Parathyroid adenoma (tissue), 2 donors: ENCODE results near the gene SEMA3A.

Experiments used
- H2AFZ ChIP-seq: fragments of 300-600 bp; sonication (generic); one replicate; pipeline ENCODE4 v1.7.0; 2017; ENCODE audit warnings: antibody characterized with exemption, mild to moderate bottlenecking
- H3K27ac ChIP-seq: fragments of 300-600 bp; sonication (generic); one replicate; pipeline ENCODE4 v1.7.0; 2017
- H3K27me3 ChIP-seq: fragments of 300-600 bp; sonication (generic); one replicate; pipeline ENCODE4 v1.7.0; 2017; ENCODE audit warnings: low read length; ENCODE audit not compliant: control insufficient read depth, insufficient read depth
- H3K36me3 ChIP-seq: fragments of 300-600 bp; sonication (generic); one replicate; pipeline ENCODE4 v1.7.0; 2017; ENCODE audit warnings: low read length; ENCODE audit not compliant: control insufficient read depth, insufficient read depth
- H3K4me1 ChIP-seq: fragments of 300-600 bp; sonication (generic); one replicate; pipeline ENCODE4 v1.7.0; 2017; ENCODE audit warnings: control low read depth
- H3K4me2 ChIP-seq: fragments of 300-600 bp; sonication (generic); one replicate; pipeline ENCODE4 v1.7.0; 2017; ENCODE audit warnings: low read length
- H3K4me3 ChIP-seq: fragments of 300-600 bp; sonication (generic); one replicate; pipeline ENCODE4 v1.7.0; 2017; ENCODE audit warnings: low read depth, low read length
- H3K79me2 ChIP-seq: fragments of 300-600 bp; sonication (generic); one replicate; pipeline ENCODE4 v1.7.0; 2017; ENCODE audit warnings: control low read depth
- H3K9ac ChIP-seq: fragments of 300-600 bp; sonication (generic); one replicate; pipeline ENCODE4 v1.7.0; 2017; ENCODE audit warnings: mild to moderate bottlenecking
- H3K9me3 ChIP-seq: fragments of 300-600 bp; sonication (generic); one replicate; pipeline ENCODE4 v1.7.0; 2017; ENCODE audit warnings: low read length; ENCODE audit not compliant: control insufficient read depth
- TF ChIP-seq, protein P1 (sequence below): fragments of 300-600 bp; sonication (generic); IDR thresholded peaks from one replicate; pipeline ENCODE4 v1.7.0; 2017; ENCODE audit warnings: antibody characterized with exemption, mild to moderate bottlenecking
- donor health status: primary hyperparathyroidism.

SEMA3A gene

DNA sequence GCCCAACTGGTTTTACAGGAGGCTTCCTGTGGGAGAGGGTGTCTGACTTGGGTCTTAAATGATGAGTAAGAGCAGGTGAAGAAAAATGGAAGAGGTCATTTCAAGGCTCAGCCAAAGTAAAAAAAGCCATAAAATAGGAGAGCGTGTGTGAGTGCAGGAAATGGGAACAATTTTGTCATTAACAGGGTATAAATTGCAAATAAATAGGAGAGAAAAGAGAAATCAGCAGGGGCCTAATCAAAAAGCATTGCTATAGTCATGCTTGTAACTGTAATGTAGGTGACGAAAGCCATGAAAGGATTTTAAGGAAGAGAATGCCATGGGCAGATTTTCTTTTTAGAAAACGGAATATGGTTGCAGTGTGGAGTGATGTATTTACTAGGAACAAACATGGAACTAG, 15.7 kb upstream of the SEMA3A start:
- Histone ChIP-seq H3K4me1 (no peaks in the 10 kb centered on the region), H3K4me2 (no peak overlapping the region), H3K9me3 (no peaks in the 10 kb centered on the region), H3K27ac (no peak overlapping the region), H3K36me3 (no peaks in the 10 kb centered on the region), H3K27me3 (no peaks in the 10 kb centered on the region), H2AFZ (no peak overlapping the region), H3K79me2 (no peaks in the 10 kb centered on the region), H3K4me3 (no peak overlapping the region), H3K9ac (no peak overlapping the region)
- TF ChIP-seq, protein P1, sequence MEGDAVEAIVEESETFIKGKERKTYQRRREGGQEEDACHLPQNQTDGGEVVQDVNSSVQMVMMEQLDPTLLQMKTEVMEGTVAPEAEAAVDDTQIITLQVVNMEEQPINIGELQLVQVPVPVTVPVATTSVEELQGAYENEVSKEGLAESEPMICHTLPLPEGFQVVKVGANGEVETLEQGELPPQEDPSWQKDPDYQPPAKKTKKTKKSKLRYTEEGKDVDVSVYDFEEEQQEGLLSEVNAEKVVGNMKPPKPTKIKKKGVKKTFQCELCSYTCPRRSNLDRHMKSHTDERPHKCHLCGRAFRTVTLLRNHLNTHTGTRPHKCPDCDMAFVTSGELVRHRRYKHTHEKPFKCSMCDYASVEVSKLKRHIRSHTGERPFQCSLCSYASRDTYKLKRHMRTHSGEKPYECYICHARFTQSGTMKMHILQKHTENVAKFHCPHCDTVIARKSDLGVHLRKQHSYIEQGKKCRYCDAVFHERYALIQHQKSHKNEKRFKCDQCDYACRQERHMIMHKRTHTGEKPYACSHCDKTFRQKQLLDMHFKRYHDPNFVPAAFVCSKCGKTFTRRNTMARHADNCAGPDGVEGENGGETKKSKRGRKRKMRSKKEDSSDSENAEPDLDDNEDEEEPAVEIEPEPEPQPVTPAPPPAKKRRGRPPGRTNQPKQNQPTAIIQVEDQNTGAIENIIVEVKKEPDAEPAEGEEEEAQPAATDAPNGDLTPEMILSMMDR = no peak

DNA sequence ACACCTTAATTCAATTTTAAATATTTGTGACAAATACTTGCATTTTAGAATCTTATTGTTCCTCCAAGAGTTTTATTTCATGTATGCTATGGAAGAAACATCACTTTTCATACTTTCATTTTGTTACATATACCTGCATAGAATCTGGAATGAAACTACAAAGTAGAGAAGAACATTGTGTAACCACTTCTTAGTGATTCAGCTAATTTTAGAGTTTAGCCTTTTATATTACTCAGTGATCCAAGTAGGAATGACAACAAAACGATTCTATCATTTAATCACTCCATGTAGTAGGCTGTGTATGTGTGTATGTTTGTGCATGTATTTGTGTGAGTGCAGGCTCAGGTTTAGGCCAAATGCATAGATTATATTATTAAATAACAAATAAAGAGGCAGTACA, 14.4 kb upstream of the SEMA3A start:
- H3K9me3 ChIP-seq = no peaks in the 10 kb centered on the region
- H3K4me2 ChIP-seq = no peak overlapping the region
- no peak overlapping the region for H3K9ac ChIP-seq
- H2AFZ ChIP-seq = no peak overlapping the region
- no peak overlapping the region for H3K4me3 ChIP-seq
- no peaks in the 10 kb centered on the region for H3K79me2 ChIP-seq
- no peaks in the 10 kb centered on the region for H3K4me1 ChIP-seq
- TF ChIP-seq, protein P1 = no peak
- no peak overlapping the region for H3K27ac ChIP-seq
- no peaks in the 10 kb centered on the region for H3K27me3 ChIP-seq
- no peaks in the 10 kb centered on the region for H3K36me3 ChIP-seq

DNA sequence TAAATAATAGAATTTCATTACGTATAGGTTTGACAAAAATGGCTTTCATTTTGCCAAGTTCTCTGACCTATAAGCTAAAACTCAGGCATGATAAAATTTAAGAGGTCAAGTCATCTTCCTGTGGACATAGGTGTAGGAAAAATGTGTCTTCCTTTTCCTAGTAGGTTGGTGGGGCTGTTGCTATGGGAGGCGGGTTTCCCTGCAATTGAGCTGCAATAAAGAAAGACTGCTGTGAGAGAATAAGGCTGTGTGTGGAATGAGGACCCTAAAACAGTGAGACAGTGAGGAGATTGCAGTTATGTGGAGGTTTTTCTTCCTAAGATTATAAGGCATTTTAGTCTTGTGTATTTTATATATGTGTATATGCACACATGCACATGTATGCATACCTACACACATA, 13.0 kb upstream of the SEMA3A start:
- no peaks in the 10 kb centered on the region for H3K27me3 ChIP-seq
- TF ChIP-seq, protein P1 = no peak
- no peak overlapping the region for H3K27ac ChIP-seq
- no peaks in the 10 kb centered on the region for H3K4me1 ChIP-seq
- no peak overlapping the region for H2AFZ ChIP-seq
- H3K9ac ChIP-seq = no peak overlapping the region
- no peaks in the 10 kb centered on the region for H3K9me3 ChIP-seq
- H3K4me2 ChIP-seq = no peak overlapping the region
- no peak overlapping the region for H3K4me3 ChIP-seq
- no peaks in the 10 kb centered on the region for H3K79me2 ChIP-seq
- H3K36me3 ChIP-seq = no peaks in the 10 kb centered on the region

DNA sequence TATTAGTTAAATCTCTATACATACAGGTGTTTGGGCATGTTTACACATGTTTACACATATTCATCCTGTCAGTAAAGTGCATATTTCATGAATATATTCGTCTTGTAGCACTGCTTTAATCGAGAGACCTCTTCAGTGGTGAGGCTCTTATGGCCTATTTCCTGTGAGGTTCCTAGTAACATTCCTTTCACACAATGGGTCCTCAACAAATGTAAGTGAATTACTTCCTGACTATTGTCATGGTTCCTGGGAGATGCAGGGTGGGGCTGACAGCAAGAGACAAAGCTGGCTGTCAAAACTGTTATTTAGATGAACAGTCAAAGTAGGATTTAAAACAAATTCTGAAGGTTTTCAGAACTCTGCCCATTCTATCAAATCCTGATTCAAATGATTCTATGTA, 12.4 kb upstream of the SEMA3A start:
- Histone ChIP-seq H3K27ac (no peak overlapping the region), H3K4me3 (no peak overlapping the region), H3K27me3 (no peaks in the 10 kb centered on the region), H3K36me3 (no peaks in the 10 kb centered on the region), H3K9ac (no peak overlapping the region), H3K4me2 (no peak overlapping the region), H3K79me2 (no peaks in the 10 kb centered on the region), H2AFZ (no peak overlapping the region), H3K4me1 (no peaks in the 10 kb centered on the region), H3K9me3 (no peaks in the 10 kb centered on the region)
- TF ChIP-seq, protein P1 = no peak

DNA sequence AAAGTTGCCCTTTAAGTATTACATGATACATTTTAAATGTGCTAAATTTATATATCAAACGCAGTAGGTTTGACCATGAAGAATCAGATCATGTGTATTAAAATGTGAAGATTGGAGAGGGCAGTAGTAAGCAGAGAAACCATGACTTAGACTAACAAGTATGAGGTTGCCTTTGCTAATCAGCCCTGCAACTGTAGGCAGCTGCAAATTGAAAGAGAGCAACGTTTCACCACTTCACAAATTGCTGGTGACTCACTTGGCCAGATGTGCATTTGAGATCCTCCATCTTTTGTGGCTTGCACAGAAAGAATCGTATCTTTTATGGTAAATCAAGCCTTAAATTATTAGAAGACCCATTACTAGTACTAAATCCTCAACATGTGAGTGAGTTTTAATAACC, 10.1 kb upstream of the SEMA3A start:
- Histone ChIP-seq H3K36me3 (no peaks in the 10 kb centered on the region), H3K4me2 (no peak overlapping the region), H3K27me3 (no peaks in the 10 kb centered on the region), H3K9me3 (no peaks in the 10 kb centered on the region), H2AFZ (no peak overlapping the region), H3K79me2 (no peaks in the 10 kb centered on the region), H3K4me1 (no peaks in the 10 kb centered on the region), H3K9ac (no peak overlapping the region), H3K4me3 (no peak overlapping the region), H3K27ac (no peak overlapping the region)
- TF ChIP-seq, protein P1 = no peak
